ENCODE data around the gene ERBIN. TPM values are rescaled to one million over a fixed set of nuclear protein-coding genes. Genes with fewer than 3 reads are reported as not detected.

The ERBIN gene
- total RNA-seq, 1 experiment from 2014 or later = 47.2 TPM

DNA sequence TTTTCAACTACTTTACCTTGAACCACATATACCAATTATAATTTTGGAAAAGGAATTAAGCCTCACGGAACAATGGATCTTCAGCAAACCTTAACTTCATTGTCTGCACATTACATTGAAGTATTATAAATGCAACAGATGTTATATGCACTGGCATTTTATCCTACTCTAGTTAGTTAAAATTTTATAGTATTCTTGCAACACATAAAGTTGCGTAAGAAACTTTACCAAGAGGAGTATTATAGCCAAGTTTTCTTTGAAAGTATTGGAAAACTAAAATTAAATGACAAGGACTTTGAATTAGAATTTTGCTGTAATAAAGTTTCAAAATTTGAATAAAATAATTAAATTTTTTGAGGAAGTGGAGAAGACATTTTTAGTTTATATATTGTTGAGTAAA, 154.3 kb downstream of the ERBIN start:
- Mint-ChIP-seq H3K27me3 (ENCODE audit: insufficient read depth, unreplicated experiment) (no peaks in the 10 kb centered on the region), H3K4me3 (ENCODE audit: unreplicated experiment) (no peak overlapping the region), H3K9me3 (ENCODE audit: unreplicated experiment) (no peaks in the 10 kb centered on the region), H3K4me1 (ENCODE audit: low read depth, unreplicated experiment) (no peaks in the 10 kb centered on the region), H3K27ac (ENCODE audit: unreplicated experiment) (no peak overlapping the region), H3K36me3 (ENCODE audit: insufficient read depth, unreplicated experiment) (peaks cover 27% of the 10 kb centered on the region)
- no peak for DNase-seq
- no peaks in the 10 kb centered on the region for H3K27me3 ChIP-seq (replicated peaks; ENCODE audit: control insufficient read depth, insufficient read depth, low read length)
- H3K4me3 ChIP-seq (ENCODE audit: low read depth, low read length) = no peak overlapping the region
- POLR2A ChIA-PET = no interaction called here
- no TSS peak for BruUV-seq (replicated peaks)
- TF ChIP-seq CTCF (IDR thresholded peaks at IDR 0.05; ENCODE audit: insufficient read depth in 1 of 2, low read depth in 1 of 2, low read length in 1 of 2, severe bottlenecking in 1 of 2, unreplicated experiment in 1 of 2) = no peak
- CTCF ChIA-PET = no interaction called here
- H3K36me3 ChIP-seq (ENCODE audit: control insufficient read depth, insufficient read depth, low read length) = no peaks in the 10 kb centered on the region; the same call in 1 of the 2 replicates
- intact Hi-C loops (cut with micrococcal nuclease; ENCODE audit: unreplicated experiment) = no loop called here
- no peaks in the 10 kb centered on the region for H3K4me1 ChIP-seq
- no peaks in the 10 kb centered on the region for H3K9me3 ChIP-seq

- Mint-ChIP-seq H3K4me3 (ENCODE audit: unreplicated experiment) (no peak overlapping the region), H3K27me3 (ENCODE audit: insufficient read depth, unreplicated experiment) (no peaks in the 10 kb centered on the region), H3K4me1 (ENCODE audit: low read depth, unreplicated experiment) (peaks cover 5% of the 10 kb centered on the region), H3K9me3 (ENCODE audit: unreplicated experiment) (peaks cover 26% of the 10 kb centered on the region), H3K36me3 (ENCODE audit: insufficient read depth, unreplicated experiment) (peaks cover 25% of the 10 kb centered on the region), H3K27ac (ENCODE audit: unreplicated experiment) (no peak overlapping the region)
- Histone ChIP-seq H3K36me3 (ENCODE audit: control insufficient read depth, insufficient read depth, low read length) (no peaks in the 10 kb centered on the region), H3K27me3 (replicated peaks; ENCODE audit: control insufficient read depth, insufficient read depth, low read length) (no peaks in the 10 kb centered on the region), H3K4me3 (ENCODE audit: low read depth, low read length) (no peak overlapping the region), H3K9me3 (peaks cover 9% of the 10 kb centered on the region), H3K4me1 (no peaks in the 10 kb centered on the region)
- BruUV-seq (replicated peaks) = no TSS peak
- no peak for TF ChIP-seq CTCF (IDR thresholded peaks at IDR 0.05; ENCODE audit: insufficient read depth in 1 of 2, low read depth in 1 of 2, low read length in 1 of 2, severe bottlenecking in 1 of 2, unreplicated experiment in 1 of 2)
- intact Hi-C loops (cut with micrococcal nuclease; ENCODE audit: unreplicated experiment) = no loop called here
- no peak for DNase-seq
- ChIA-PET CTCF (no interaction called here), POLR2A (no interaction called here)
Observed at GRCh38 chr5:66089384-66089783, 163.0 kb downstream of the ERBIN start.

DNA sequence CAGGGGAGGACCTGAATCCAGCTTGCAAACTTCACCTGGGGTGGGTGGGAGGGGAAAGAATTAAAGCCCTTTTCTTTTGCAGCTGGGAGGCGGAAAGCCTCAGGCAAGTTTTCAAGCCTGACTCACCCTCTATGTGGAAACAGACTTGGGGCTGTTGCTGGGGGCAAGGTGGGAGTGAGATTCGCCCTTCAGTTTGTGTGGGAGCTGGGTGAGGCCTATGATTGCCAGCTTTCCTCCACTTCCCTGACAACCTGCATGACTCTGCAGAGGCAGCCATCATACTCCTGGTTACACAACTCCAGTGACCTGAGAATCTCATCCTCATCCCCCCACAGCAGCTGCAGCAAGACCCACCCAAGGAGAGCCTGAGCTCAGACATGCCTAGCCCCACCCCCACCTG, 174.5 kb downstream of the ERBIN start:
- H3K9me3 ChIP-seq = peaks cover 7% of the 10 kb centered on the region
- DNase-seq = no peak
- CTCF ChIA-PET = no interaction called here
- peaks cover 6% of the 10 kb centered on the region for H3K36me3 Mint-ChIP-seq (ENCODE audit: insufficient read depth, unreplicated experiment)
- H3K9me3 Mint-ChIP-seq (ENCODE audit: unreplicated experiment) = peaks cover 47% of the 10 kb centered on the region
- no peaks in the 10 kb centered on the region for H3K36me3 ChIP-seq (ENCODE audit: control insufficient read depth, insufficient read depth, low read length)
- intact Hi-C loops (cut with micrococcal nuclease; ENCODE audit: unreplicated experiment) = no loop called here
- H3K27ac Mint-ChIP-seq (ENCODE audit: unreplicated experiment) = no peak overlapping the region
- H3K27me3 Mint-ChIP-seq (ENCODE audit: insufficient read depth, unreplicated experiment) = no peaks in the 10 kb centered on the region
- no TSS peak for BruUV-seq (replicated peaks)
- H3K4me3 Mint-ChIP-seq (ENCODE audit: unreplicated experiment) = no peak overlapping the region
- no peaks in the 10 kb centered on the region for H3K4me1 Mint-ChIP-seq (ENCODE audit: low read depth, unreplicated experiment)
- no peak overlapping the region for H3K4me3 ChIP-seq (ENCODE audit: low read depth, low read length)
- POLR2A ChIA-PET = no interaction called here
- H3K4me1 ChIP-seq = no peaks in the 10 kb centered on the region
- no peak for TF ChIP-seq CTCF (IDR thresholded peaks at IDR 0.05; ENCODE audit: insufficient read depth in 1 of 2, low read depth in 1 of 2, low read length in 1 of 2, severe bottlenecking in 1 of 2, unreplicated experiment in 1 of 2)
- no peaks in the 10 kb centered on the region for H3K27me3 ChIP-seq (replicated peaks; ENCODE audit: control insufficient read depth, insufficient read depth, low read length)

Data from Caco-2 (cell line).